RWPE2 (cell line): ENCODE measurements around the gene LAMC3.

ENCODE experiments used
- ATAC-seq: fragments of 200-7000 bp; cut with Tn5 transposase; 3 replicates; pipeline ENCODE4 v1.9.1; 2021; ENCODE audit warnings: low read depth
- DNase-seq: peaks from one replicate; pipeline ENCODE4 v3.0.0-alpha.2; 2020; ENCODE audit warnings: low spot score
- H3K27ac ChIP-seq: fragments of 450-650 bp; 2 replicates; pipeline ENCODE4 v1.5.1; 2017; ENCODE audit warnings: mild to moderate bottlenecking; ENCODE audit not compliant: poor library complexity, severe bottlenecking
- H3K27me3 ChIP-seq: fragments of 250-450 bp; sonication (Bioruptor Pico); 2 replicates; pipeline ENCODE4 v1.5.1; 2021; ENCODE audit warnings: mild to moderate bottlenecking, moderate library complexity; ENCODE audit not compliant: insufficient read depth, poor library complexity, severe bottlenecking
- H3K36me3 ChIP-seq: fragments of 250-450 bp; sonication (Bioruptor Pico); 2 replicates; pipeline ENCODE4 v1.5.1; 2020; ENCODE audit warnings: low read depth, mild to moderate bottlenecking, moderate library complexity
- H3K4me1 ChIP-seq: fragments of 250-450 bp; sonication (Bioruptor Pico); 2 replicates; pipeline ENCODE4 v1.5.1; 2021; ENCODE audit warnings: mild to moderate bottlenecking, moderate library complexity; ENCODE audit not compliant: insufficient read depth, poor library complexity, severe bottlenecking
- H3K4me3 ChIP-seq: fragments of 250-450 bp; sonication (Bioruptor Pico); 2 replicates; pipeline ENCODE4 v1.5.1; 2021; ENCODE audit warnings: mild to moderate bottlenecking, moderate library complexity; ENCODE audit not compliant: severe bottlenecking
- H3K9me3 ChIP-seq: fragments of 250-450 bp; sonication (Bioruptor Pico); 2 replicates; pipeline ENCODE4 v1.5.1; 2021; ENCODE audit warnings: mild to moderate bottlenecking, moderate library complexity; ENCODE audit not compliant: severe bottlenecking
- CTCF ChIP-seq: fragments of 450-650 bp; IDR thresholded peaks from one replicate; pipeline ENCODE4 v1.5.1; 2017; ENCODE audit warnings: mild to moderate bottlenecking, moderate library complexity; ENCODE audit not compliant: poor library complexity, severe bottlenecking

Gene LAMC3

GRCh38 chr9:130985606-130986162 lies 23.3 kb upstream of the LAMC3 start:
- Histone ChIP-seq H3K4me3 (no peak overlapping the region), H3K4me1 (no peaks in the 10 kb centered on the region), H3K36me3 (no peaks in the 10 kb centered on the region), H3K9me3 (peaks cover 5% of the 10 kb centered on the region), H3K27ac (no peak overlapping the region), H3K27me3 (no peaks in the 10 kb centered on the region)
- ATAC-seq (no peak), DNase-seq (no peak)
- TF ChIP-seq CTCF = no peak

- no peak overlapping the region for H3K27ac ChIP-seq
- no peaks in the 10 kb centered on the region for H3K36me3 ChIP-seq
- no peak for TF ChIP-seq CTCF
- H3K27me3 ChIP-seq = no peaks in the 10 kb centered on the region
- H3K4me1 ChIP-seq = no peaks in the 10 kb centered on the region
- H3K4me3 ChIP-seq = no peak overlapping the region
- no peak for DNase-seq
- ATAC-seq = no peak
- H3K9me3 ChIP-seq = peaks cover 5% of the 10 kb centered on the region
Observed at GRCh38 chr9:130986356-130986965, 22.5 kb upstream of the LAMC3 start.

- ATAC-seq (no peak), DNase-seq (no peak)
- TF ChIP-seq CTCF = no peak
Observed at GRCh38 chr9:130987054-130987453, 21.9 kb upstream of the LAMC3 start.

GRCh38 chr9:130987738-130988399 lies 21.1 kb upstream of the LAMC3 start:
- H3K36me3 ChIP-seq = no peaks in the 10 kb centered on the region
- DNase-seq = no peak
- ATAC-seq = no peak
- peaks cover 8% of the 10 kb centered on the region for H3K9me3 ChIP-seq
- no peak overlapping the region for H3K27ac ChIP-seq
- H3K27me3 ChIP-seq = no peaks in the 10 kb centered on the region
- no peaks in the 10 kb centered on the region for H3K4me1 ChIP-seq
- no peak for TF ChIP-seq CTCF
- no peak overlapping the region for H3K4me3 ChIP-seq

More at GRCh38 chr9:130987054-130987453, 21.9 kb upstream of the LAMC3 start:
- H3K27ac ChIP-seq = no peak overlapping the region
- H3K36me3 ChIP-seq = no peaks in the 10 kb centered on the region
- no peaks in the 10 kb centered on the region for H3K27me3 ChIP-seq
- peaks cover 5% of the 10 kb centered on the region for H3K9me3 ChIP-seq
- H3K4me1 ChIP-seq = no peaks in the 10 kb centered on the region
- H3K4me3 ChIP-seq = no peak overlapping the region

- H3K36me3 ChIP-seq = no peaks in the 10 kb centered on the region
- no peaks in the 10 kb centered on the region for H3K4me1 ChIP-seq
- no peak for DNase-seq
- H3K27me3 ChIP-seq = no peaks in the 10 kb centered on the region
- no peak overlapping the region for H3K27ac ChIP-seq
- no peak overlapping the region for H3K4me3 ChIP-seq
- H3K9me3 ChIP-seq = peaks cover 8% of the 10 kb centered on the region
- TF ChIP-seq CTCF = no peak
- ATAC-seq = no peak
Observed at GRCh38 chr9:130988400-130988747, 20.6 kb upstream of the LAMC3 start.
